ENCODE results near the gene STK40.

GRCh38 chr1:36320767-36321118, 65.0 kb downstream of the STK40 start:
- TF ChIP-seq RAD21 (IDR thresholded peaks at IDR 0.05; ENCODE audit: low read depth) = no peak
- TF ChIP-seq FOXM1 (IDR thresholded peaks at IDR 0.05; ENCODE audit: borderline replicate concordance, low read depth) = no peak
- no peak for TF ChIP-seq EP300 (IDR thresholded peaks at IDR 0.05; ENCODE audit: borderline replicate concordance)
- TF ChIP-seq TCF12 (IDR thresholded peaks at IDR 0.05; ENCODE audit: low read depth) = no peak
- TF ChIP-seq, protein P1, sequence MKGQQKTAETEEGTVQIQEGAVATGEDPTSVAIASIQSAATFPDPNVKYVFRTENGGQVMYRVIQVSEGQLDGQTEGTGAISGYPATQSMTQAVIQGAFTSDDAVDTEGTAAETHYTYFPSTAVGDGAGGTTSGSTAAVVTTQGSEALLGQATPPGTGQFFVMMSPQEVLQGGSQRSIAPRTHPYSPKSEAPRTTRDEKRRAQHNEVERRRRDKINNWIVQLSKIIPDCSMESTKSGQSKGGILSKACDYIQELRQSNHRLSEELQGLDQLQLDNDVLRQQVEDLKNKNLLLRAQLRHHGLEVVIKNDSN (IDR thresholded peaks at IDR 0.05) = no peak
- no peak for TF ChIP-seq NFIC (IDR thresholded peaks at IDR 0.05)
- no peak for TF ChIP-seq REST (IDR thresholded peaks at IDR 0.05; ENCODE audit: low read depth)
- no peak for TF ChIP-seq YY1 (IDR thresholded peaks at IDR 0.05; ENCODE audit: low read depth)
- TF ChIP-seq, protein P2, sequence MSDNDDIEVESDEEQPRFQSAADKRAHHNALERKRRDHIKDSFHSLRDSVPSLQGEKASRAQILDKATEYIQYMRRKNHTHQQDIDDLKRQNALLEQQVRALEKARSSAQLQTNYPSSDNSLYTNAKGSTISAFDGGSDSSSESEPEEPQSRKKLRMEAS (IDR thresholded peaks at IDR 0.05) = no peak
- TF ChIP-seq CEBPB (IDR thresholded peaks at IDR 0.05) = no peak
- TF ChIP-seq CREB1 (IDR thresholded peaks at IDR 0.05; ENCODE audit: low read depth) = no peak
